ENCODE measurements around the gene XIRP2.
"Not testable (repeated sequence)": the region's sequence is repeated elsewhere in the genome, so short reads cannot be mapped to it uniquely, and the experiment has no call there.

Gene XIRP2

DNA sequence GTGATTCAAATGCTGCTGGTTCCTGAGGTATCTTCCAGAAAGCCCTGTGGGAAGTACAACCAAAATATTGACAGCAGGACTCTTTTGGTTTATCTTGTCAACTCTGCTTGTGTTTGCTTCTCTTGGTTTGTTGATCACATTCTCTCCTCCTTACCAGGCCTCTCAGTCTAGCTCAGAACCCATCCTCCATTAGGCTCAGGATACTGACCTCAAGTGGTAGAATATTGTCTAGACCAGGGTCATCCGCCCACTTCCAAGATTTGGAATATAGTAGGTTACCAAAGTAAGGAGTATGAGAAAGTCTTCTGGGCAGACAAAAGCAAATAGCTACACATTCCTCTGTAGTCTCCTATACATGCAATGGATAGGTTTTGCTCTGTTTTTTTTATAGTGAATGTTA is 56.6 kb downstream of the XIRP2 start:
- no peak for DNase-seq

DNA sequence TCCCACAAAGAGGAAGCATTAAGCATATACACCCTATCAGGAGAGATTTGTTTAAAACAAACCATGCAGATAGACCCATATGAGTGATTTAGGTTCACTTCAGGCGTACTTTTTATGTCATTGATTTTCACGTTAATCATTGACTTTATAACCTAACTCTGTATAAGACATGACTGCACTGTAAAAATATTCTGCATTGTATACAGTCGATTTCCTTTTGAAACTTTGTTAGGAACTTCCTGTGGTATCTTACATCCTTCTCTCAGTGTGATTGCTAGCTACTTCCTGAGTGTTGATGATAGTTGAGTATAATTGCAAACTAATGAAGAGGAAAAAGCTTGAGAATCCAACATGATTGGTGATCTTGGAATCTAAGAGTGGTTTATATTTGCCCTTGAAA is 69.4 kb downstream of the XIRP2 start:
- no peak for DNase-seq

- DNase-seq = no peak
Observed at GRCh38 chr2:166958986-166959481, 70.8 kb downstream of the XIRP2 start.

- DNase-seq = no peak
Observed at GRCh38 chr2:166959556-166959955, 71.3 kb downstream of the XIRP2 start.

GRCh38 chr2:166960702-166961270 is 72.5 kb downstream of the XIRP2 start:
- no peak for DNase-seq

DNA sequence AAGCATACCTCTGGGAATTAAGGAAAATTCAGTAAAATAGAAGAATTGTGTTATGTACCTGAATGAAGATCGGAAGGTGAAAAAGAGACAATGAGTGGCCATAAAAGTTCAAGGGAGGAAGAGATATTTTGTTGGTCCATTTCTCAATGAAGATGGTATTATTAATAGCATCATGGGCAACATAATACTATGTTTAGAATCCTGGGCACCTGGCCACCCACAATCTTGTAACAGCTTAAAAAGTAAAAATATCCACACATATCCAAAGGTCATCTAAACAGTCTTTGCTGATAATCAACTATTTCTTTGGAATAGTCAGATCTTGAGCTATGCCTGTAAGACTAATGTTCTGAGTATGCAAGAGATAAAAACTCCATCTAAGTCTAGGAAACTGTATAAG is 73.7 kb downstream of the XIRP2 start:
- DNase-seq = no peak

GRCh38 chr2:166969486-166969885 is 81.2 kb downstream of the XIRP2 start:
- no peak for DNase-seq

- no peak for DNase-seq
Observed at GRCh38 chr2:166972002-166972401, 83.7 kb downstream of the XIRP2 start.

DNA sequence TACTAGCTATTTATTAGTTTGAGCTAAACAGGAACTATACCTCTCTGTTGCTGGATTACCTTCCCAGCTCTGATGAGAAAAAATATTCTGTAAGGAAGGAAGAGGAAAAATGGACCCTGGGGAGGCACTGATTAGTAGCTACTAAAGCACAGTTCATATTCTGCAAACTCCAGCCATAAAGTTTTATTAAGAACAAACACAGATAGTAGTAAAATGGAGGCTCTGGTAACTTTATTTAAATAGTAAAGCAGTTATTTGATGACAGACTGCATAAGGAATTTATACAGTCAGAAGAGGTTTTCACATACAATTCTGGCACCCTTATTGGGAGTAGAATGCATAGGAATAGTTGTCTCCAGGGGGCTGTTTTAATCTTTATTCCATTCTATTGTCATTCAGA is 84.1 kb downstream of the XIRP2 start:
- no peak for DNase-seq

DNA sequence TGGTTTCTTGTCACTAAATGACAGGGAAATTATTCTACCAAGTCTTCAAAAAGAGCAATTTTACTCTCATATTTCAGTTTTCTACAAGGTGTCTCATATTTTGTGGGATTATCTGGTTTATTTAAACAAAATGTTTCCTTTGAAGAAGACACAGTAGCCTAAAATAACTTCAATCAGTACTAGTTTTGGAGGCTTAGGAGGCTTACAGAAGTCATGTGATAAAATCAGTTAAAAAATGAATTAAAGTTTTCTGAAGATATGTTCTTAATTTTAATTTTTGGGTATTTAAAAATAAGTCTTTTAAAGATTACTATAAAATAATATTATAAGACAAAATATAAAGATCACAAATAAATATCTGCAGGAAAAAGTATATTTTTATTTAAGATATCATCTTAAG is 95.9 kb downstream of the XIRP2 start:
- no peak for DNase-seq

DNA sequence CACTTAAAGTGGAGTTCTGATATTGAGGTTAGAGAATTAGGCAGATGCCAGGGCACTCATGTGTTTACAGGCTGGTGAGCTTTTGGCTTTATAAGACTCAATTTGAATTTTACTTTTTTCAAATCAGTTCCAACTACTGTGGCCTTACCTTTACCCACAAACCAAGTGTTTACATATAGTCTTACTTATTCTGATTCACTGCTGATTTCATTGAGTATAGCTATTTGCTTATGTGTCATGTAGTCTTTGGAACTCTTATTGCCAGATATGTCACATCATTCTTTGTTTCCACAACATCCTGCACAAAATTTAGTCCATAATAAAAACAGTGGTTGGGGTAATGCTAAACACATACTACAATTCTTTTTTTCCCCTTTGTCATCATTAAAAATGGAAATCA is 96.5 kb downstream of the XIRP2 start:
- no peak for DNase-seq

GRCh38 chr2:166994588-166995336 is 106.5 kb downstream of the XIRP2 start:
- no peak for DNase-seq

- no peak for DNase-seq
Observed at GRCh38 chr2:166996465-166996864, 108.2 kb downstream of the XIRP2 start.

- DNase-seq = no peak
Observed at GRCh38 chr2:167001165-167001564, 112.9 kb downstream of the XIRP2 start.

DNA sequence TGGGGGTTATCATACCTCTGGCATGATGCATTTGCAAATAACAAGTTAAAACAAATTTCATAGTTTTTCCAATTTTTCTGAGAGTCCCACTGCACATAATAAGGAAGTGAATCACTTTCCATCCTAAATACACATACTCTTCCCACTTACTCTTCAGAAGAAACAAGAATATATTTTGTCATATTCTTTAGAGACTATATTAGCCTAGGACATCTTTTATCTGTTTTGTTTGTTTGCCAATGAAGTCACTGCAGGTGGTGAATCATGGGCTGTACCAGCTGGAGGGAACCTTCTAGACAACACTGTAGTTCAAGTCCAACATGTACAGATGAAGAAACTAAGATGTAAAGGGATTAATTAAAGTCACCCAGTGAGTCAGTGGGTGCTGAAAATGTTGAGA is 116.8 kb downstream of the XIRP2 start:
- DNase-seq = no peak

DNA sequence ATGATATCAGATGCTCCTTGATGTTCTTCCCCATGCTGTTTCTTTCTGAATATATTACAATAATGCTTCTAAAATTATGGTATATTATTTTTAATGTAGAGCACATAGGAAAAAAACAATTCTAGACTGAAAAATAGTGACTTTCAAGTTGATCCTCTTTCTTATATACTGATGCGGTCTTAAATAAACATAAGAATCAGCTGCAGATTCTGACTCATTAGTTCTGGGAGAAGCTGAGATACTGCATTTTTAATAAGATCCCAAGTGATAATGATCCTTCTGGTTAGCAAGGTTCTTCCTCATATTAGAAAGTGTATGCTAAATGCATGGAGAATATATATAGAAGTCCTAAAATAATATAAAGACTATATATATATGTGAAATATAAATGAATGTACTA is 124.9 kb downstream of the XIRP2 start:
- DNase-seq = no peak

DNA sequence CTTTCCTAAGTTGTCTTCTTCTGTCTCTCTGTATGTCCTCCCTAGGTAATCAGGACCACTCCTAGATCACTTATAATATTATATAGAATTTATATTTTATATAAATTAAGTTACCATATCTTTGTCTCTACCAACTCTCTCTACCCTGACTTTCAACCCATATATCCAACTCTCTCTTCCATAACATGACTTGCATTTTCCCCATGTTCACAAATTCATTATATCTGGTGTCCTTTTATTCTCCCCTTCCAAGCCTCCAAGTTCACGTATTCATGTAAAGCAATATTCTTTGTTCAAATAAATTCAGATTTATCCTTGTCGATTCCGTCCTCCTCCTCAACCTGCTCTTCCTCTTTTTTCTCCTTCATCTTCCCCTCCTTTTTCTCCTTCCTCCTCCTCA is 127.5 kb downstream of the XIRP2 start:
- DNase-seq = no peak

- no peak for DNase-seq
Observed at GRCh38 chr2:167017021-167017420, 128.7 kb downstream of the XIRP2 start.

- no peak for DNase-seq
Observed at GRCh38 chr2:167018590-167018989, 130.3 kb downstream of the XIRP2 start.

- no peak for DNase-seq
Observed at GRCh38 chr2:167028503-167028902, 140.2 kb downstream of the XIRP2 start.

- not testable (repeated sequence) for DNase-seq
Observed at GRCh38 chr2:167034976-167035375, 146.7 kb downstream of the XIRP2 start.

GRCh38 chr2:167048829-167049228 is 160.5 kb downstream of the XIRP2 start:
- no peak for DNase-seq

- no peak for DNase-seq
Observed at GRCh38 chr2:167049659-167050058, 161.4 kb downstream of the XIRP2 start.

GRCh38 chr2:167052825-167053224 is 164.5 kb downstream of the XIRP2 start:
- no peak for DNase-seq

GRCh38 chr2:167054881-167055280 is 166.6 kb downstream of the XIRP2 start:
- DNase-seq = no peak

Data from activated T-cell treated with anti-CD3 and anti-CD28 coated beads for 4 hours (primary cell).